GM20000 (cell line): ENCODE results near the gene BMP8B.
A peak's percentile ranks its signal among the peaks of the same experiment; 100 is the strongest.

Experiments used
- DNase-seq: peaks from one replicate; pipeline ENCODE4 v3.0.0; 2012; ENCODE audit warnings: low spot score
- TF ChIP-seq, protein P1 (sequence below): IDR thresholded peaks from 2 replicates; pipeline ENCODE4 v1.5.1; 2012; ENCODE audit warnings: mild to moderate bottlenecking, control low read depth; ENCODE audit errors: extremely low read depth, missing control alignments

The BMP8B gene

DNA sequence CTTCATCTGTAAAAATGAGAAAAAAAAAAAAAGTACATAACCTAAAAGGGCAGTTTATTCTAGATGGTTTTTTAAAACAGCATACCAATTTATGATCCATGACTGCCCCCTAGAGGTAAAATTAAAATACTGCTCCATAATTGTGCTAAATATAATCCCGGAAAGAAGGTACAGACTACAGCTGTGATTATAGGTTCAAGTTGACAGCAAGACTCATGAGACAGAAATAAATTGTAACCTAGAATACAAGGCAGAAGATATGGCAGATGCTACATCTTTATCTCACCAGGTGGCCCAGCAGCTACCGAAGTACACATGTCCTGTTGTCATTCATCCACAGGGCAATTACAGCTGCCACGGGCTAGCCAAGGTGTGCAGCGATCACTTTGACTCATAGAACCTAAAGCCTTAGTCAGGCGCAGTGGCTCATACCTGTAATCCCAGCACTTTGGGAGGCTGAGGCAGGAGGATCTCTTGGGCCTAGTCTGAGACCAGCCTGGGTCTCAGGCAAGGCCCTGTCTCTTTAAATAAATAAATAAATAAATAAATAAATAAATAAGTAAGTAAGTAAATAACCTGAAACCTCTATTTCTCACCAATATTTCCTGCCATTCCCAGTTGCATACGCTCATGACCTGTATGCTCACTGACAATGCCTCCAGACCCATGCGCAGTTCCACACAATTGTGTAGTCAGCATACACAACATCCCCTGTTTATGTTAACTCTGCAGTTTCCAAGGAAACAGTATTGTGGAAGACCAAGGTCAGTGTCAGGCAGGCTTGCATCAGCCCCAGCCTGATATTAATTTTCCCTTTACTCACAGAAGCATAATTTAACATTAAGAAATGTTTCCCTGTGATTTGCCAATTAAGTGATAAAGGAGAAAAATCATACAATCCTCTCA lies 68.3 kb downstream of the BMP8B start:
- peak; percentile 47 for DNase-seq
- TF ChIP-seq, protein P1, sequence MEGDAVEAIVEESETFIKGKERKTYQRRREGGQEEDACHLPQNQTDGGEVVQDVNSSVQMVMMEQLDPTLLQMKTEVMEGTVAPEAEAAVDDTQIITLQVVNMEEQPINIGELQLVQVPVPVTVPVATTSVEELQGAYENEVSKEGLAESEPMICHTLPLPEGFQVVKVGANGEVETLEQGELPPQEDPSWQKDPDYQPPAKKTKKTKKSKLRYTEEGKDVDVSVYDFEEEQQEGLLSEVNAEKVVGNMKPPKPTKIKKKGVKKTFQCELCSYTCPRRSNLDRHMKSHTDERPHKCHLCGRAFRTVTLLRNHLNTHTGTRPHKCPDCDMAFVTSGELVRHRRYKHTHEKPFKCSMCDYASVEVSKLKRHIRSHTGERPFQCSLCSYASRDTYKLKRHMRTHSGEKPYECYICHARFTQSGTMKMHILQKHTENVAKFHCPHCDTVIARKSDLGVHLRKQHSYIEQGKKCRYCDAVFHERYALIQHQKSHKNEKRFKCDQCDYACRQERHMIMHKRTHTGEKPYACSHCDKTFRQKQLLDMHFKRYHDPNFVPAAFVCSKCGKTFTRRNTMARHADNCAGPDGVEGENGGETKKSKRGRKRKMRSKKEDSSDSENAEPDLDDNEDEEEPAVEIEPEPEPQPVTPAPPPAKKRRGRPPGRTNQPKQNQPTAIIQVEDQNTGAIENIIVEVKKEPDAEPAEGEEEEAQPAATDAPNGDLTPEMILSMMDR = peak; percentile 33

DNA sequence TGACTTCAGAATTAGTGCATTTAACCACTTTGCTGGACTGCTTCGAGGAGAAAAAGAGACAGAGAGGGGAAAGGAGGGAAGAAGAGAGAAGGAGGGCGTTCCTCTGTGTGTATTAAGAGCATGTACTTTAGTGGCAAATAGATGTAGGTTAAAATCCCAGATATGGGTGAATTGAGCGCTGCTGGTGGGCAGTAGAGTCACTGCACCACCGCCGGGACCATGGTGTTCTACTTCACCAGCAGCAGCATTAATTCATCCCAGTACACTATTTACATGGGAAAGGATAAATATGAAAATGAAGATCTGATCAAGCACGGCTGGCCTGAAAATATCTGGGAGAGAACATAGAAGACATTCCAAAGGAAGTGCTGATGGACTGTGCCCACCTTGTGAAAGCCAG lies 70.9 kb downstream of the BMP8B start:
- no peak for DNase-seq
- TF ChIP-seq, protein P1 = no peak

DNA sequence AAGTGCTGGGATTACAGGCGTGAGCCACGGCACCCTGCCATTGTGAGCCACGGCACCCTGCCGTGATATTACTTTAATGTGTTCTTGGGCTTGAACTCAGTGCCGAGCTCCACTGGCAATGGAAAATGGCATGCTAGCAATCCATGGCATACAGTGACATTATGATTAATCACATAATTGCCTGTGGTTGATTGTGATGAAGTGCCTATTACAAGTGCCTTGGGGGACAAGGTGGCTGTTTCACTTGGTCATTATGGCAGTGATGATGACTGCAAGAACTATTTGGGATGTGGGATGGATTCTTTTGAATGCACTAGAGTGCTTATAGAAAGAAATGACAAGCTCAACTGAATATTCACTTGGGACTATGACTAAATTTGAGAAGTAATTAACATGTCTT lies 75.1 kb downstream of the BMP8B start:
- DNase-seq = no peak
- TF ChIP-seq, protein P1 = no peak

DNA sequence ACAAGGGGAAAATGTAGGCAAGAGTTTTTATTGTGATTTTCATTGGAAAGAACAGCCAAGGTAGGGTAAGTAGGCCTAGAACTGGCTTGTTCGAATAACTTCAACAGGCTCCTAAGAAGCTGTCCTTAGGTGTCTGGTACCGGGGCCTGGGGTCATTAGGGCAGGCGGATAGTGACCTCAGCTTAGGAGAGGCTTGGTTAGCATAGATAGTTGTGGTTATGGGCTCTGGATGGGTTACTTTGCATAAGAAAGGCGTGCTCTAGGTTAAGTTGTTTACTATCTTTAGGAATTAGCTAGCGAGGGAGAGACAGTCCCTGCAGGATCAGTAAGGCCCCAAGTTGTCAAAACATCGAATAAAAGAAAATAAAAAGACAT lies 76.7 kb downstream of the BMP8B start:
- TF ChIP-seq, protein P1 = no peak
- no peak for DNase-seq

DNA sequence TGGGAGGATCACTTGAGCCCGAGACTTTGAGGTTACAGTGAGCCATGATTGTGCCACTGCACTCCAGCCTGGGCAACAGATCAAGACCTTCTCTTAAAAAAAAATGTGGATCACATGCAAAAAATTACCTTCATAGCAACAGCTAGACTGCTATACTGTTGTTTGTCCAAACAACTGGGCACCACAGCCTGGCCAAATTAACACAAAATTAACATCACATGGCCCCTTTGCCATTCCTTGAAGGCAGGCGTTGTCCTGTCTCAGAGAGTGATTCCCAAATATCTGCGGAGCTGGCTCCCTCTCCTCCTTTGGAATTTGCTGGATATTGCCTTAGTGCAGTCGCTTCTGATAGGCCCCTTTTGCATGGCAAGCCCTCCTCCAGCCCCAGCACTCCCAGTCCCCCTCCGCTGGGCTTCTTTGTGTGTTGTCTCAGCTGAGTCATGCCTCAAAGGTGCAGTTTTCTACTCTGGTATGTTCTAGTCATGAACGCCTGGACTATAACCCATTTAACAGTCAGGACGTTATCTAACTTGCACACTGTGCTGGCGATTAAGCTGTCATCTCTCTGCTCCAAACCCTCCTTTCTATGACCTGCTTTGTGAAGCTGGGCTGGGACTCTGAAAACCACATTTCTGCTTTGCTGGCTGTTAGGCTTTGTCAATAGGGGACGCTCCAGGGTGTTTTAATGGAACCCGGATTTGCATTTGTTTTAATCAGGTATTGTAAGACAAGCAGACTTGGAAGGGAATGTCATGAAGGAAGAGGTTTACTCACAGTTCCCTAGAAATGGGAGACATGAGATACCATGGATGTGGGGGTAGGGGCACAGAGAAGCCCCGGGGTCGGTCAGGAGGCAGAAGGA lies 77.3 kb downstream of the BMP8B start:
- no peak for DNase-seq
- TF ChIP-seq, protein P1 = no peak

DNA sequence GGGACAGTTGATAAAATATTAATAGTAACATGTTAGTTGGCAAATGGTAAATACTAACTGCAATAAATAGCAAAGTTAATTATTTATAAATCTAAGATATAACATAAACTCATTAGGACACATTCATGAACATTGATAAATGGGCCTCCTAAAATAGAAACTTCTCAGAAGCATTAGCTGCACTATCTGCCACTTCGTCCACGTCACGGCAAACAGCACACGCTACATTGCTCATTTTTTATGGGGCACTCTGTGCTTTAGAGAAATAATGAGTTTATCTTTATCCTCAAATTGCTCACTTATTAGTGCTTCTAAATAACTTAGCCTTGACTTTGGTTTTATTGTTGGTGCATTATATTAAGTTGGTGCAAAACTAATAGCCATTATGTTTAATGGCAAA lies 81.2 kb downstream of the BMP8B start:
- TF ChIP-seq, protein P1 = no peak
- no peak for DNase-seq
